Skeletal muscle satellite cell (primary cell): ENCODE data around the gene WDR19.
A peak's percentile ranks its signal among the peaks of the same experiment; 100 is the strongest.
"Not testable (repeated sequence)": the region's sequence is repeated elsewhere in the genome, so short reads cannot be mapped to it uniquely, and the experiment has no call there.

Source experiments
- H3K27me3 ChIP-seq: 2 replicates; pipeline ENCODE4 v1.7.0; 2013; ENCODE audit warnings: low read length; ENCODE audit not compliant: control insufficient read depth, insufficient read depth
- H3K36me3 ChIP-seq: 2 replicates; pipeline ENCODE4 v1.7.0; 2013; ENCODE audit warnings: mild to moderate bottlenecking, control low read depth, low read length; ENCODE audit not compliant: insufficient read depth
- H3K4me1 ChIP-seq: 2 replicates; pipeline ENCODE4 v1.7.0; 2013; ENCODE audit warnings: low read length; ENCODE audit not compliant: control insufficient read depth, insufficient read depth
- H3K4me2 ChIP-seq: 2 replicates; pipeline ENCODE4 v1.7.0; 2013; ENCODE audit warnings: mild to moderate bottlenecking, low read length
- H3K4me3 ChIP-seq: 2 replicates; pipeline ENCODE4 v1.7.0; 2013; ENCODE audit warnings: low read length
- H3K9ac ChIP-seq: 2 replicates; pipeline ENCODE4 v1.7.0; 2013; ENCODE audit warnings: mild to moderate bottlenecking, low read depth, low read length, moderate library complexity
- H3K9me3 ChIP-seq: replicated peaks from 2 replicates; pipeline ENCODE4 v1.7.0; 2013; ENCODE audit warnings: mild to moderate bottlenecking, control low read depth, low read length

WDR19 gene

GRCh38 chr4:39179681-39180080, 2.6 kb upstream of the WDR19 start:
- H3K4me2 ChIP-seq = no peak overlapping the region
- H3K4me1 ChIP-seq = peaks cover 6% of the 10 kb centered on the region
- no peaks in the 10 kb centered on the region for H3K36me3 ChIP-seq
- peaks cover 11% of the 10 kb centered on the region for H3K27me3 ChIP-seq
- H3K9ac ChIP-seq = no peak overlapping the region
- H3K9me3 ChIP-seq = no peaks in the 10 kb centered on the region
- H3K4me3 ChIP-seq = no peak overlapping the region

DNA sequence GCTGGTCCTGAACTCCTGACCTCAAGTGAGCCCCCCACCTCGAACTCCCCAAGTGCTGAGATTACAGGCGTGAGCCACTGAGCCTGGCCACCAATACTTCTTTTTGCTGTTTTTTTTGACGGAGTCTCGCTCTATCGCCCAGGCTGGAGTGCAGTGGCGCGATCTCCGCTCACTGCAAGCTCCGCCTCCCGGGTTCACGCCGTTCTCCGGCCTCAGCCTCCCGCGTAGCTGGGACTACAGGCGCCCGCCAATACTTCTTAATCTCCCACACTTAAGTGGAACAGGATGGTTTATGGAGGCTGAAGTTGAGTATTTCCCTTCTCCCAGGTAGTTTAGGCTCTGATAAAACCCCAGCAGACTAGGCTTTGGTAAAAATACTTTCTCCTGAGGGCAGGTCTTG, 1.7 kb upstream of the WDR19 start:
- H3K9me3 ChIP-seq, H3K4me3 ChIP-seq: not testable (repeated sequence)

GRCh38 chr4:39181520-39181904, 817 bp upstream of the WDR19 start:
- no peaks in the 10 kb centered on the region for H3K36me3 ChIP-seq
- H3K4me1 ChIP-seq = peaks cover 6% of the 10 kb centered on the region
- H3K9ac ChIP-seq = peak overlapping the region; percentile 83
- no peaks in the 10 kb centered on the region for H3K27me3 ChIP-seq
- H3K9me3 ChIP-seq = no peaks in the 10 kb centered on the region
- peak overlapping the region; percentile 92 for H3K4me2 ChIP-seq
- H3K4me3 ChIP-seq = peak overlapping the region; percentile 71

More for the DNA sequence above, 1.7 kb upstream of the WDR19 start:
- not testable (repeated sequence) for H3K9ac ChIP-seq, H3K36me3 ChIP-seq, H3K4me2 ChIP-seq, H3K4me1 ChIP-seq, H3K27me3 ChIP-seq

- Histone ChIP-seq H3K27me3 (no peaks in the 10 kb centered on the region), H3K9ac (no peak overlapping the region), H3K4me1 (no peaks in the 10 kb centered on the region), H3K4me3 (no peak overlapping the region), H3K36me3 (peaks cover 19% of the 10 kb centered on the region), H3K4me2 (no peak overlapping the region), H3K9me3 (no peaks in the 10 kb centered on the region)
These were observed 19.6 kb downstream of the WDR19 start for GRCh38 chr4:39201963-39202362.

DNA sequence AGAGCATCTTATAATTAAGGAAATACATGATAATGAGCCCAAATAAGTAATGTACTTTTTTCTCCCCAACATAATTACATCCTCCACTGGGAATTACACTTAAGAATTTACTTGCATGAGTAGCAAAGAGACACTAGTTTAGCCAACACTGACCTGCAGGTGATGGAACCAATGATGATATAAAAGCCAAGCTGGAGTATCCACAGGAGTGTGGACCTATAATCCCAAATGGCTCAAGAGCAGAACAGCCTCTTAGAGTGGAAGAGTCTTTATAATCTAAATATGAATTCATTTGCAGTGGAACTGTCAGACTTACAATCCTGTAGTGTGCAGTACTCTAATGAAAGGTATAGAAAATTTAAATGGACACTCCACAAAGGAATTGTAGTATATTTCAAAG, 22.2 kb downstream of the WDR19 start:
- Histone ChIP-seq H3K4me1 (no peaks in the 10 kb centered on the region), H3K4me2 (no peak overlapping the region), H3K27me3 (no peaks in the 10 kb centered on the region), H3K36me3 (peaks cover 19% of the 10 kb centered on the region), H3K9ac (no peak overlapping the region), H3K4me3 (no peak overlapping the region), H3K9me3 (no peaks in the 10 kb centered on the region)

DNA sequence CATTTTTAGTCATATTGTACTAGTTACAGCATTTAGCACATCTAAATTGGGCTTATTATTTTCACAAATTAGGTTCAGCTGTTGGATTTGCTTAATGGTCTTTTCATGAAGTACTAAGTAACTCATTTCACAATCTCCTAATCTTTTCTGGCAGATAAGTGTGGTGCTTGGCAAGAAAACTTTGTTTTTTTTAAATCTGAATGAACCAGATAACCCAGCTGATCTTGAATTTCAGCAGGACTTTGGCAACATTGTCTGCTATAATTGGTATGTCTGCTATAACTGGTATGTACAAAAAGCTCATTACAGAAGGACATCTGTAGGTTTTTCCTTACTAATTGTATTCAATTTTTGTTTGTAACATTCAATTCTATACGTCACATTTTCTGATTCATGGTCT, 22.7 kb downstream of the WDR19 start:
- Histone ChIP-seq H3K36me3 (peaks cover 19% of the 10 kb centered on the region), H3K27me3 (no peaks in the 10 kb centered on the region), H3K4me3 (no peak overlapping the region), H3K4me2 (no peak overlapping the region), H3K9ac (no peak overlapping the region), H3K9me3 (no peaks in the 10 kb centered on the region), H3K4me1 (no peaks in the 10 kb centered on the region)

- H3K36me3 ChIP-seq = peaks cover 22% of the 10 kb centered on the region
- H3K9me3 ChIP-seq = no peaks in the 10 kb centered on the region
- no peak overlapping the region for H3K4me2 ChIP-seq
- H3K27me3 ChIP-seq = no peaks in the 10 kb centered on the region
- no peaks in the 10 kb centered on the region for H3K4me1 ChIP-seq
- no peak overlapping the region for H3K9ac ChIP-seq
- no peak overlapping the region for H3K4me3 ChIP-seq
These were observed 23.1 kb downstream of the WDR19 start for GRCh38 chr4:39205476-39205875.

- H3K4me1 ChIP-seq = no peaks in the 10 kb centered on the region
- no peaks in the 10 kb centered on the region for H3K27me3 ChIP-seq
- no peak overlapping the region for H3K4me3 ChIP-seq
- H3K9ac ChIP-seq = no peak overlapping the region
- no peak overlapping the region for H3K4me2 ChIP-seq
- no peaks in the 10 kb centered on the region for H3K9me3 ChIP-seq
- peaks cover 1% of the 10 kb centered on the region for H3K36me3 ChIP-seq
These were observed 45.6 kb downstream of the WDR19 start for GRCh38 chr4:39227906-39228305.

DNA sequence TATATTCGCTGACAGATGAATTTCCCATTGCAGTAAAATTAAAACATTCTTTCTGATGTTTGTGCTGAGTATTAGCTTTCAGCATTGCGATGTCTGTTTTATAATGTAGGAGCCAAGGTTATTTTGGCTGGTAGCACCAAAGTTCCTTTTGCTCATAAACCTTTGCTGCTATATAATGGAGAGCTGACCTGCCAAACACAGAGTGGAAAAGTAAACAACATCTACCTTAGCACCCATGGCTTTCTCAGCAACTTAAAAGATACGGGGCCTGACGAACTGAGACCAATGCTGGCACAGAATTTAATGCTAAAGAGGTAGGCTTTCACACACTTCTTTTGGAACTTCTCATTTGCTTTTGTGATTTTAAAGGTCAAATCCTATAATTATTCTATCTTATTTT, 46.0 kb downstream of the WDR19 start:
- Histone ChIP-seq H3K27me3 (no peaks in the 10 kb centered on the region), H3K4me2 (no peak overlapping the region), H3K9me3 (no peaks in the 10 kb centered on the region), H3K36me3 (peaks cover 3% of the 10 kb centered on the region), H3K4me1 (no peaks in the 10 kb centered on the region), H3K4me3 (no peak overlapping the region), H3K9ac (no peak overlapping the region)

- Histone ChIP-seq H3K36me3 (peaks cover 3% of the 10 kb centered on the region), H3K4me2 (no peak overlapping the region), H3K27me3 (no peaks in the 10 kb centered on the region)
These were observed 48.1 kb downstream of the WDR19 start for GRCh38 chr4:39230462-39230861.

DNA sequence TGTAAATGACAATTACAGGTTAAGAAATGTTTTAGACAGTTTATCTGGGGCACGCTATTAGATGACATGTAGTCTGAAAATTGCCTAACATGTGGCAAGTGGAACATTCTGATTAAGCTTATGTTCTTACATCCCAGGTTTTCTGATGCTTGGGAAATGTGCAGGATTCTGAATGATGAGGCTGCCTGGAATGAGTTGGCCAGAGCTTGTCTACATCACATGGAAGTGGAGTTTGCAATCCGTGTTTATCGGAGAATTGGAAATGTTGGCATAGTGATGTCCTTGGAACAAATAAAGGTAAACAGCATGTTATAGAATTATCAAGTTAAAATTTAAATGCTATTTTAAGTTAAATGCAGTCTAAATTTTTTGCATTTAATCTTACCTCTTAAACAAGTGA, 49.3 kb downstream of the WDR19 start:
- Histone ChIP-seq H3K36me3 (peaks cover 3% of the 10 kb centered on the region), H3K9me3 (no peaks in the 10 kb centered on the region), H3K4me3 (no peak overlapping the region), H3K4me2 (no peak overlapping the region), H3K4me1 (no peaks in the 10 kb centered on the region), H3K9ac (no peak overlapping the region), H3K27me3 (no peaks in the 10 kb centered on the region)

More at GRCh38 chr4:39230462-39230861, 48.1 kb downstream of the WDR19 start:
- Histone ChIP-seq H3K4me1 (no peaks in the 10 kb centered on the region), H3K9ac (no peak overlapping the region), H3K4me3 (no peak overlapping the region), H3K9me3 (no peaks in the 10 kb centered on the region)

- peaks cover 3% of the 10 kb centered on the region for H3K36me3 ChIP-seq
- no peak overlapping the region for H3K4me3 ChIP-seq
- no peaks in the 10 kb centered on the region for H3K27me3 ChIP-seq
- H3K4me2 ChIP-seq = no peak overlapping the region
- H3K4me1 ChIP-seq = no peaks in the 10 kb centered on the region
- H3K9ac ChIP-seq = no peak overlapping the region
- no peaks in the 10 kb centered on the region for H3K9me3 ChIP-seq
These were observed 49.8 kb downstream of the WDR19 start for GRCh38 chr4:39232100-39232499.
